Gastroesophageal sphincter (tissue), 3 donors: ENCODE measurements around the gene ADAM30.

Experiments used
- EP300 ChIP-seq: sonication (generic); formaldehyde crosslinking; IDR thresholded peaks from one replicate; pipeline ENCODE4 v1.6.1; 2017; ENCODE audit warnings: antibody characterized with exemption, mild to moderate bottlenecking
- POLR2A ChIP-seq, 2 donors: fragments of 450-650 bp; IDR thresholded peaks; one replicate each; pipeline ENCODE4 v1.6.1; 2017; ENCODE audit warnings: antibody characterized with exemption in 2 of 2, mild to moderate bottlenecking in 2 of 2, moderate library complexity in 1 of 2
- TF ChIP-seq, protein P1 (sequence below), 4 experiments: fragments of 200-600 bp in 2 of 4; fragments of 450-650 bp in 2 of 4; sonication (generic) in 1 of 4; IDR thresholded peaks; one replicate each; pipeline ENCODE4 v1.5.1; 2017 to 2019; ENCODE audit warnings: antibody characterized with exemption in 4 of 4, mild to moderate bottlenecking in 2 of 4, moderate library complexity in 2 of 4

- TF ChIP-seq, protein P1, sequence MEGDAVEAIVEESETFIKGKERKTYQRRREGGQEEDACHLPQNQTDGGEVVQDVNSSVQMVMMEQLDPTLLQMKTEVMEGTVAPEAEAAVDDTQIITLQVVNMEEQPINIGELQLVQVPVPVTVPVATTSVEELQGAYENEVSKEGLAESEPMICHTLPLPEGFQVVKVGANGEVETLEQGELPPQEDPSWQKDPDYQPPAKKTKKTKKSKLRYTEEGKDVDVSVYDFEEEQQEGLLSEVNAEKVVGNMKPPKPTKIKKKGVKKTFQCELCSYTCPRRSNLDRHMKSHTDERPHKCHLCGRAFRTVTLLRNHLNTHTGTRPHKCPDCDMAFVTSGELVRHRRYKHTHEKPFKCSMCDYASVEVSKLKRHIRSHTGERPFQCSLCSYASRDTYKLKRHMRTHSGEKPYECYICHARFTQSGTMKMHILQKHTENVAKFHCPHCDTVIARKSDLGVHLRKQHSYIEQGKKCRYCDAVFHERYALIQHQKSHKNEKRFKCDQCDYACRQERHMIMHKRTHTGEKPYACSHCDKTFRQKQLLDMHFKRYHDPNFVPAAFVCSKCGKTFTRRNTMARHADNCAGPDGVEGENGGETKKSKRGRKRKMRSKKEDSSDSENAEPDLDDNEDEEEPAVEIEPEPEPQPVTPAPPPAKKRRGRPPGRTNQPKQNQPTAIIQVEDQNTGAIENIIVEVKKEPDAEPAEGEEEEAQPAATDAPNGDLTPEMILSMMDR (IDR thresholded peaks at IDR 0.05) = no peak
- TF ChIP-seq EP300 (no peak), POLR2A (IDR thresholded peaks at IDR 0.05) (no peak)
These were observed 46.9 kb upstream of the ADAM30 start for GRCh38 chr1:119943216-119943615.
